Breast epithelium (tissue), 3 donors: Measurements from ENCODE around the gene SSTR1.

ENCODE experiments used
- POLR2A ChIP-seq: fragments of 450-650 bp; IDR thresholded peaks from one replicate; pipeline ENCODE4 v1.6.1; 2016; ENCODE audit warnings: antibody characterized with exemption, mild to moderate bottlenecking, moderate library complexity
- POLR2AphosphoS5 ChIP-seq, 3 donors: sonication (generic); formaldehyde crosslinking; IDR thresholded peaks; one replicate each; pipeline ENCODE4 v1.6.1; 2017; ENCODE audit warnings: antibody characterized with exemption in 3 of 3
- TF ChIP-seq, protein P1 (sequence below), 3 donors: fragments of 450-650 bp; IDR thresholded peaks; one replicate each; pipeline ENCODE4 v1.5.1; 2016 to 2017; ENCODE audit warnings: antibody characterized with exemption in 3 of 3, mild to moderate bottlenecking in 3 of 3, moderate library complexity in 3 of 3

- TF ChIP-seq, protein P1, sequence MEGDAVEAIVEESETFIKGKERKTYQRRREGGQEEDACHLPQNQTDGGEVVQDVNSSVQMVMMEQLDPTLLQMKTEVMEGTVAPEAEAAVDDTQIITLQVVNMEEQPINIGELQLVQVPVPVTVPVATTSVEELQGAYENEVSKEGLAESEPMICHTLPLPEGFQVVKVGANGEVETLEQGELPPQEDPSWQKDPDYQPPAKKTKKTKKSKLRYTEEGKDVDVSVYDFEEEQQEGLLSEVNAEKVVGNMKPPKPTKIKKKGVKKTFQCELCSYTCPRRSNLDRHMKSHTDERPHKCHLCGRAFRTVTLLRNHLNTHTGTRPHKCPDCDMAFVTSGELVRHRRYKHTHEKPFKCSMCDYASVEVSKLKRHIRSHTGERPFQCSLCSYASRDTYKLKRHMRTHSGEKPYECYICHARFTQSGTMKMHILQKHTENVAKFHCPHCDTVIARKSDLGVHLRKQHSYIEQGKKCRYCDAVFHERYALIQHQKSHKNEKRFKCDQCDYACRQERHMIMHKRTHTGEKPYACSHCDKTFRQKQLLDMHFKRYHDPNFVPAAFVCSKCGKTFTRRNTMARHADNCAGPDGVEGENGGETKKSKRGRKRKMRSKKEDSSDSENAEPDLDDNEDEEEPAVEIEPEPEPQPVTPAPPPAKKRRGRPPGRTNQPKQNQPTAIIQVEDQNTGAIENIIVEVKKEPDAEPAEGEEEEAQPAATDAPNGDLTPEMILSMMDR (IDR thresholded peaks at IDR 0.05): no peak
- TF ChIP-seq POLR2A (no peak), POLR2AphosphoS5 (IDR thresholded peaks at IDR 0.05) (no peak)
Observed at GRCh38 chr14:38176379-38176778, 31.3 kb upstream of the SSTR1 start.
